Calu3 (cell line): ENCODE results near the gene RALGPS1. TPM values are rescaled to one million over a fixed set of nuclear protein-coding genes. Genes with fewer than 3 reads are reported as not detected.

Experiments used
- BruUV-seq: library from RNA; stranded (reverse); fragments of 400-500 nt; replicated peaks from 2 replicates; lab custom pipeline; 2021; lab: Mats Ljungman, UMichigan
- CTCF ChIA-PET: fragments of 300-600 bp; sonication (Branson Sonifier 250); formaldehyde crosslinking; loops from one replicate; lab custom pipeline; 2022; ENCODE audit warnings: antibody characterized with exemption; lab: Charles Lee
- DNase-seq: peaks from one replicate; pipeline ENCODE4 v3.0.0; 2022
- H3K27ac Mint-ChIP-seq: one replicate; pipeline ENCODE4 v1.8.0; 2022; ENCODE audit warnings: mixed read lengths; ENCODE audit not compliant: unreplicated experiment
- H3K27me3 Mint-ChIP-seq: one replicate; pipeline ENCODE4 v1.8.0; 2022; ENCODE audit warnings: mixed read lengths; ENCODE audit not compliant: unreplicated experiment
- H3K36me3 Mint-ChIP-seq: one replicate; pipeline ENCODE4 v1.8.0; 2022; ENCODE audit warnings: mild to moderate bottlenecking, moderate library complexity, mixed read lengths; ENCODE audit not compliant: insufficient read depth, unreplicated experiment
- H3K4me1 Mint-ChIP-seq: one replicate; pipeline ENCODE4 v1.8.0; 2022; ENCODE audit warnings: mild to moderate bottlenecking, low read depth, mixed read lengths; ENCODE audit not compliant: unreplicated experiment
- H3K4me3 Mint-ChIP-seq: one replicate; pipeline ENCODE4 v1.8.0; 2022; ENCODE audit warnings: mild to moderate bottlenecking, low read depth, moderate library complexity, mixed read lengths; ENCODE audit not compliant: unreplicated experiment
- H3K9me3 Mint-ChIP-seq: one replicate; pipeline ENCODE4 v1.8.0; 2022; ENCODE audit warnings: low read depth, mixed read lengths; ENCODE audit not compliant: unreplicated experiment
- intact Hi-C: fragments of 100-400 bp; cut with micrococcal nuclease; formaldehyde crosslinking; loops from one replicate; pipeline ENCODE4 v1.10.0; 2022; ENCODE audit not compliant: unreplicated experiment
- total RNA-seq: library from RNA; stranded (reverse); gene quantifications from 2 replicates; pipeline ENCODE4 v1.2.3, GENCODE V29; 2022
- TF ChIP-seq, protein P1 (sequence below): fragments of 200-600 bp; IDR thresholded peaks from one replicate; pipeline ENCODE4 v1.8.0; 2022; ENCODE audit warnings: antibody characterized with exemption; ENCODE audit not compliant: unreplicated experiment

Gene RALGPS1
- total RNA-seq, 1 experiment from 2014 or later = 8.3 TPM

DNA sequence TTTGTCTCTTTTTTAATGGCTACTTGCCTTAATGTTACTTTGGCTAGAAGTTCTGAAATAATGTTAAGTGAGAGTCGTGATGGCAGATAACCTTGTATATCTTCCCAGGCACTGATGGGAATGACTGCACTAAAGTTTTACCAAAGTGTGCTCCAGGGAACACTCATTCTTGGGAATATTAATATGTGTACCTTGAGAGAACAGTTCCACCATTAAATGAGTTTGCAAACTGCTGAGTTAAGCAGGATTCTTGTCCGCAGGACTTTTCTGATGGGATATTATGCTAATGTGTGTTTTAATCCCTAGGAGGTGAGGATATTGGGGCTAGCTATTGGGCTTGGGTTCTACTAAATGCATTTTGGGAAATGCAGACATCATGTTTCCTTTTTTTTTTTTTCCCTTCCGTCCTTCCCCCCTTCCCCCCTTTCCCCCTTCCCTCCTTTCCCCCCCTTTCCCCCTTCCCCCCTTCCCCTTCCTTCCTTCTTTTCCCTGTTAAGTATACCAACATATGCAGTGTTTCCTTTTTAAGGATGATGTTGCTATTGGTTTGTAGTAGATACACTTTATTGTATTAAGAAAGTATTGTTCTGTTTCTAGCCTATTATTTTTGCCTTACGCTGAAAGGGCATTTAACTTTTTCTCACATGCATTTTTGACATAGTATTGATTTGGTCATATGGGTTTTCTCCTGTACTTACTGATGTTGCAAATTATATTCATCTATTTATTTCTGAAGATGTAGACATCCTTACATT, 38.6 kb upstream of the RALGPS1 start:
- no TSS peak for BruUV-seq
- CTCF ChIA-PET = no interaction called here
- Mint-ChIP-seq H3K9me3 (no peaks in the 10 kb centered on the region), H3K27ac (no peak overlapping the region), H3K27me3 (no peaks in the 10 kb centered on the region), H3K4me3 (no peak overlapping the region), H3K36me3 (peaks cover 7% of the 10 kb centered on the region), H3K4me1 (no peaks in the 10 kb centered on the region)
- DNase-seq = no peak
- TF ChIP-seq, protein P1, sequence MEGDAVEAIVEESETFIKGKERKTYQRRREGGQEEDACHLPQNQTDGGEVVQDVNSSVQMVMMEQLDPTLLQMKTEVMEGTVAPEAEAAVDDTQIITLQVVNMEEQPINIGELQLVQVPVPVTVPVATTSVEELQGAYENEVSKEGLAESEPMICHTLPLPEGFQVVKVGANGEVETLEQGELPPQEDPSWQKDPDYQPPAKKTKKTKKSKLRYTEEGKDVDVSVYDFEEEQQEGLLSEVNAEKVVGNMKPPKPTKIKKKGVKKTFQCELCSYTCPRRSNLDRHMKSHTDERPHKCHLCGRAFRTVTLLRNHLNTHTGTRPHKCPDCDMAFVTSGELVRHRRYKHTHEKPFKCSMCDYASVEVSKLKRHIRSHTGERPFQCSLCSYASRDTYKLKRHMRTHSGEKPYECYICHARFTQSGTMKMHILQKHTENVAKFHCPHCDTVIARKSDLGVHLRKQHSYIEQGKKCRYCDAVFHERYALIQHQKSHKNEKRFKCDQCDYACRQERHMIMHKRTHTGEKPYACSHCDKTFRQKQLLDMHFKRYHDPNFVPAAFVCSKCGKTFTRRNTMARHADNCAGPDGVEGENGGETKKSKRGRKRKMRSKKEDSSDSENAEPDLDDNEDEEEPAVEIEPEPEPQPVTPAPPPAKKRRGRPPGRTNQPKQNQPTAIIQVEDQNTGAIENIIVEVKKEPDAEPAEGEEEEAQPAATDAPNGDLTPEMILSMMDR = no peak
- intact Hi-C loops = no loop called here

DNA sequence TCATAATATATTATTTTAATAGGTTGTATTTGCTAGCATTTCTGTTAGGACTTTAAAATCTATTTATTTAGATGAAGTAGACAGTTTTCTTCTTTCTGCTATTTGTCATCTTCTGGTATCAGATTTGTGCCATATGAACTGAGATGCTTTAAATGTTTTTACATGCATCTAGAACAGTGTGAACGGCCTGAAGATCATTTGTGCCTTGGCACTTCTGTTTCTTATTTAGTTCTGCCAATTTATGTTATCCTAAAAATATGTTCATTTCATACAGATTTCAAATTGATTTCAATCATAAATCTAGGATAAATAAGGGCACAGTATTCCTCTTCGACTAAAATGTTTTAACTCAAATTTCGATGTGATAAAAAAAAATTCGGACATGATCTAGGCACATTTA, 38.1 kb upstream of the RALGPS1 start:
- Mint-ChIP-seq H3K27me3 (no peaks in the 10 kb centered on the region), H3K9me3 (no peaks in the 10 kb centered on the region), H3K36me3 (peaks cover 7% of the 10 kb centered on the region), H3K4me3 (no peak overlapping the region), H3K27ac (no peak overlapping the region), H3K4me1 (no peaks in the 10 kb centered on the region)
- TF ChIP-seq, protein P1 = no peak
- DNase-seq = no peak
- CTCF ChIA-PET = no interaction called here
- no TSS peak for BruUV-seq
- intact Hi-C loops = no loop called here

DNA sequence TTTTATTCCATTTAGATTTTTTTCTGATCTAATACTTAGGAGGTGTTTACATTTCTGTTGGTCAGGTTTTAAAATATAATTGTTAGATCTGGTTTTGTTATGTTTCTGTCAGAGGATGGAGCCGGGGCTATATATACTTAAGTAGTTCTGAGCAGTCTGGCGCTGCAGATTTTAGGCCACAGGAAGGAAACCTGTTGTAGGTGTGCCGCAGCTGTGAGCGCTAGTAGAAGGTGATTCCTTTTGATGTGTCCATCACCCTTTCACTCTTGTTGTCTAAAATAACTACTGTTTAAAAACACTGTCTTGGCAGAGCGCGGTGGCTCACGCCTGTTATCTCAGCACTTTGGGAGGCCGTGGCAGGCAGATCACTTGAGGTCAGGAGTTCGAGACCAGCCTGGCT, 37.2 kb upstream of the RALGPS1 start:
- H3K4me3 Mint-ChIP-seq = no peak overlapping the region
- no peaks in the 10 kb centered on the region for H3K9me3 Mint-ChIP-seq
- CTCF ChIA-PET = no interaction called here
- intact Hi-C loops = no loop called here
- TF ChIP-seq, protein P1 = no peak
- H3K27ac Mint-ChIP-seq = no peak overlapping the region
- H3K36me3 Mint-ChIP-seq = peaks cover 7% of the 10 kb centered on the region
- DNase-seq = no peak
- BruUV-seq = no TSS peak
- no peaks in the 10 kb centered on the region for H3K4me1 Mint-ChIP-seq
- H3K27me3 Mint-ChIP-seq = no peaks in the 10 kb centered on the region

DNA sequence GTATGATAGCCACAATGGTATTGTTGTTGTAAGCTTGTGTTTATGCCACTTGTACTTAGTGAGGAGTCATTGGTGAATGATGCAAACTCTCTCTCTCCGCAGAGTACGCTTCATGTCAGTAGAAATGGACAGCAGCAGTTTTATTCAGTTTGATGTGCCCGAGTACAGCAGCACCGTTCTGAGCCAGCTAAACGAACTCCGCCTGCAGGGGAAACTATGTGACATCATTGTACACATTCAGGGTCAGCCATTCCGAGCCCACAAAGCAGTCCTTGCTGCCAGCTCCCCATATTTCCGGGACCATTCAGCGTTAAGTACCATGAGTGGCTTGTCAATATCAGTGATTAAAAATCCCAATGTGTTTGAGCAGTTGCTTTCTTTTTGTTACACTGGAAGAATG, 35.3 kb upstream of the RALGPS1 start:
- H3K36me3 Mint-ChIP-seq = peaks cover 7% of the 10 kb centered on the region
- H3K4me3 Mint-ChIP-seq = no peak overlapping the region
- TF ChIP-seq, protein P1 = no peak
- CTCF ChIA-PET = interaction anchor here (0.6 kb wide), 1 partner anchor 31 kb away, joined by 4 read pairs; no protein-coding TSS in a partner anchor
- no peak overlapping the region for H3K27ac Mint-ChIP-seq
- H3K27me3 Mint-ChIP-seq = no peaks in the 10 kb centered on the region
- intact Hi-C loops = no loop called here
- H3K4me1 Mint-ChIP-seq = no peaks in the 10 kb centered on the region
- DNase-seq = no peak
- H3K9me3 Mint-ChIP-seq = no peaks in the 10 kb centered on the region
- BruUV-seq = no TSS peak
